Stimulated activated effector memory CD8-positive, alpha-beta T cell treated with anti-CD3 and anti-CD28 coated beads, Interleukin-12 subunit alpha, Interleukin-12 subunit beta, amount 100 ng/mL, for 72 hours (primary cell): ENCODE measurements around the gene PJA1.

Experiments
- ATAC-seq: fragments of 150-1000 bp; cut with Tn5 transposase; 2 replicates; pipeline ENCODE4 v1.10.0; 2021
- DNase-seq, 2 donors: peaks; one replicate each; pipeline ENCODE4 v3.0.0; 2021 to 2022; ENCODE audit warnings: low spot score in 2 of 2
- H3K27ac Mint-ChIP-seq: one replicate; pipeline ENCODE4 v1.8.0; 2022; ENCODE audit warnings: mild to moderate bottlenecking, mixed read lengths
- H3K36me3 Mint-ChIP-seq: one replicate; pipeline ENCODE4 v1.8.0; 2022; ENCODE audit warnings: mild to moderate bottlenecking, mixed read lengths
- H3K4me1 Mint-ChIP-seq: one replicate; pipeline ENCODE4 v1.8.0; 2022; ENCODE audit warnings: mixed read lengths
- H3K4me3 Mint-ChIP-seq: one replicate; pipeline ENCODE4 v1.8.0; 2022; ENCODE audit warnings: mild to moderate bottlenecking, mixed read lengths
- H3K9me3 Mint-ChIP-seq: one replicate; pipeline ENCODE4 v1.8.0; 2022; ENCODE audit warnings: mixed read lengths

The PJA1 gene

GRCh38 chrX:69182818-69183380 is 17.6 kb upstream of the PJA1 start:
- Mint-ChIP-seq H3K4me3 (no peak overlapping the region), H3K4me1 (no peaks in the 10 kb centered on the region)

GRCh38 chrX:69179380-69179911 is 14.2 kb upstream of the PJA1 start:
- ATAC-seq = no peak
- no peak overlapping the region for H3K27ac Mint-ChIP-seq
- no peak overlapping the region for H3K4me3 Mint-ChIP-seq
- no peaks in the 10 kb centered on the region for H3K4me1 Mint-ChIP-seq
- no peaks in the 10 kb centered on the region for H3K9me3 Mint-ChIP-seq
- no peak for DNase-seq
- no peaks in the 10 kb centered on the region for H3K36me3 Mint-ChIP-seq

More at GRCh38 chrX:69182818-69183380, 17.6 kb upstream of the PJA1 start:
- DNase-seq (no peak), ATAC-seq (no peak)
- H3K9me3 Mint-ChIP-seq = no peaks in the 10 kb centered on the region
- H3K27ac Mint-ChIP-seq = no peak overlapping the region
- H3K36me3 Mint-ChIP-seq = no peaks in the 10 kb centered on the region

GRCh38 chrX:69178592-69178991 is 13.3 kb upstream of the PJA1 start:
- no peaks in the 10 kb centered on the region for H3K9me3 Mint-ChIP-seq
- DNase-seq (no peak), ATAC-seq (no peak)
- H3K36me3 Mint-ChIP-seq = no peaks in the 10 kb centered on the region
- no peak overlapping the region for H3K27ac Mint-ChIP-seq
- H3K4me3 Mint-ChIP-seq = no peak overlapping the region
- no peaks in the 10 kb centered on the region for H3K4me1 Mint-ChIP-seq

- DNase-seq = no peak
- no peak overlapping the region for H3K4me3 Mint-ChIP-seq
- H3K4me1 Mint-ChIP-seq = no peaks in the 10 kb centered on the region
- ATAC-seq = no peak
- H3K27ac Mint-ChIP-seq = peak overlapping the region; percentile 4
- no peaks in the 10 kb centered on the region for H3K9me3 Mint-ChIP-seq
- H3K36me3 Mint-ChIP-seq = no peaks in the 10 kb centered on the region
Observed at GRCh38 chrX:69177511-69178162, 12.4 kb upstream of the PJA1 start.

GRCh38 chrX:69176053-69176452 is 10.8 kb upstream of the PJA1 start:
- Mint-ChIP-seq H3K9me3 (no peaks in the 10 kb centered on the region), H3K27ac (no peak overlapping the region), H3K4me3 (no peak overlapping the region), H3K36me3 (no peaks in the 10 kb centered on the region), H3K4me1 (no peaks in the 10 kb centered on the region)
- ATAC-seq (no peak), DNase-seq (no peak)

- H3K36me3 Mint-ChIP-seq = no peaks in the 10 kb centered on the region
- no peak overlapping the region for H3K27ac Mint-ChIP-seq
- no peak overlapping the region for H3K4me3 Mint-ChIP-seq
- H3K9me3 Mint-ChIP-seq = no peaks in the 10 kb centered on the region
- DNase-seq (no peak), ATAC-seq (no peak)
- H3K4me1 Mint-ChIP-seq = no peaks in the 10 kb centered on the region
Observed at GRCh38 chrX:69173906-69174305, 8.7 kb upstream of the PJA1 start.

- H3K27ac Mint-ChIP-seq = no peak overlapping the region
- DNase-seq = no peak
- H3K4me1 Mint-ChIP-seq = no peaks in the 10 kb centered on the region
- no peak overlapping the region for H3K4me3 Mint-ChIP-seq
- no peaks in the 10 kb centered on the region for H3K36me3 Mint-ChIP-seq
- H3K9me3 Mint-ChIP-seq = no peaks in the 10 kb centered on the region
- ATAC-seq = no peak
Observed at GRCh38 chrX:69172937-69173336, 7.7 kb upstream of the PJA1 start.

GRCh38 chrX:69170319-69170718 is 5.1 kb upstream of the PJA1 start:
- no peaks in the 10 kb centered on the region for H3K36me3 Mint-ChIP-seq
- DNase-seq (no peak), ATAC-seq (no peak)
- no peak overlapping the region for H3K27ac Mint-ChIP-seq
- no peaks in the 10 kb centered on the region for H3K9me3 Mint-ChIP-seq
- H3K4me1 Mint-ChIP-seq = no peaks in the 10 kb centered on the region
- H3K4me3 Mint-ChIP-seq = no peak overlapping the region

- peaks cover 27% of the 10 kb centered on the region for H3K4me1 Mint-ChIP-seq
- H3K27ac Mint-ChIP-seq = peak overlapping the region; percentile 51
- peaks cover 47% of the 10 kb centered on the region for H3K36me3 Mint-ChIP-seq
- ATAC-seq = peak; percentile 84
- H3K4me3 Mint-ChIP-seq = peak overlapping the region; percentile 72
- H3K9me3 Mint-ChIP-seq = no peaks in the 10 kb centered on the region
- peak; percentile 12 to 67 for DNase-seq
Observed at GRCh38 chrX:69163936-69164741, 1.1 kb downstream of the PJA1 start.

- Mint-ChIP-seq H3K27ac (peak overlapping the region; percentile 51), H3K36me3 (peaks cover 47% of the 10 kb centered on the region), H3K4me3 (no peak overlapping the region), H3K9me3 (no peaks in the 10 kb centered on the region), H3K4me1 (peaks cover 27% of the 10 kb centered on the region)
- DNase-seq = no peak
- no peak for ATAC-seq
Observed at GRCh38 chrX:69162361-69162865, 2.8 kb downstream of the PJA1 start.

- no peak overlapping the region for H3K4me3 Mint-ChIP-seq
- H3K9me3 Mint-ChIP-seq = no peaks in the 10 kb centered on the region
- ATAC-seq (no peak), DNase-seq (no peak)
- H3K4me1 Mint-ChIP-seq = peaks cover 27% of the 10 kb centered on the region
- peak overlapping the region; percentile 51 for H3K27ac Mint-ChIP-seq
- peaks cover 47% of the 10 kb centered on the region for H3K36me3 Mint-ChIP-seq
Observed at GRCh38 chrX:69161786-69162349, 3.4 kb downstream of the PJA1 start.

- H3K4me3 Mint-ChIP-seq = no peak overlapping the region
- no peak for DNase-seq
- peaks cover 47% of the 10 kb centered on the region for H3K36me3 Mint-ChIP-seq
- peaks cover 27% of the 10 kb centered on the region for H3K4me1 Mint-ChIP-seq
- H3K27ac Mint-ChIP-seq = peak overlapping the region; percentile 51
- no peak for ATAC-seq
- no peaks in the 10 kb centered on the region for H3K9me3 Mint-ChIP-seq
Observed at GRCh38 chrX:69161371-69161770, 3.9 kb downstream of the PJA1 start.

- peak; percentile 63 for ATAC-seq
- DNase-seq = no peak
- peaks cover 15% of the 10 kb centered on the region for H3K4me1 Mint-ChIP-seq
- H3K27ac Mint-ChIP-seq = no peak overlapping the region
- no peaks in the 10 kb centered on the region for H3K9me3 Mint-ChIP-seq
- H3K4me3 Mint-ChIP-seq = no peak overlapping the region
- H3K36me3 Mint-ChIP-seq = peaks cover 34% of the 10 kb centered on the region
Observed at GRCh38 chrX:69158166-69158980, 6.9 kb downstream of the PJA1 start.

GRCh38 chrX:69156638-69157037 is 8.6 kb downstream of the PJA1 start:
- H3K9me3 Mint-ChIP-seq = no peaks in the 10 kb centered on the region
- DNase-seq (no peak), ATAC-seq (no peak)
- no peak overlapping the region for H3K27ac Mint-ChIP-seq
- no peaks in the 10 kb centered on the region for H3K4me1 Mint-ChIP-seq
- H3K36me3 Mint-ChIP-seq = peaks cover 19% of the 10 kb centered on the region
- no peak overlapping the region for H3K4me3 Mint-ChIP-seq
